ENCODE data around the gene PIK3C2G.

Gene PIK3C2G

DNA sequence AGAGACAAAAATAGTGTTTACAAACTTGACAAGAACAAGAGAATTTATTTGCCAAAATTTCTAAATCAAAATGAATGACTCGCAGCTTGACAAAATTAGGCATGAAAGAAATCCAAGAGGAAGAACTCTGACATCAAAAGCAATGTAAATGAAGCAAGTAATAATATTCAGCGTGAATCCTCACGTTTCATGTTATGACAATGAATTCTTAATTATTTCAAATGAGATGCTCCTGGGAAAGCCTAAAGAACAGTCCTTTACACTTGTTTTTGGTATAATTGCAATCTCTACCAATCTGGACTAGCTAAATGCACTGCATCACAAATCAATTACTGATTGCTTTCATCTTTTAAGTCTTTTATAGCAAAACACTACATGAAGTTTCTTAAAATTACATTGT lies 29.1 kb downstream of the PIK3C2G start:
- Histone ChIP-seq H3K4me2 (ENCODE audit: insufficient read depth, low read length) (no peak overlapping the region), H3K9ac (ENCODE audit: low read depth, low read length) (no peak overlapping the region), H3K4me3 (ENCODE audit: low read depth in 1 of 2, low read length in 2 of 2) (no peak overlapping the region), H3K36me3 (ENCODE audit: insufficient read depth, low read length) (no peaks in the 10 kb centered on the region), H2AFZ (ENCODE audit: low read depth, low read length) (no peak overlapping the region), H3K4me1 (ENCODE audit: insufficient read depth, low read length) (no peaks in the 10 kb centered on the region), H3K9me3 (ENCODE audit: insufficient read depth, low read length, severe bottlenecking) (no peaks in the 10 kb centered on the region), H3K27me3 (ENCODE audit: insufficient read depth, low read length, poor library complexity) (no peaks in the 10 kb centered on the region), H3K79me2 (ENCODE audit: insufficient read depth, low read length) (no peaks in the 10 kb centered on the region), H4K20me1 (ENCODE audit: insufficient read depth, low read length) (no peaks in the 10 kb centered on the region), H3K27ac (ENCODE audit: low read length) (no peak overlapping the region)
- TF ChIP-seq, protein P1, sequence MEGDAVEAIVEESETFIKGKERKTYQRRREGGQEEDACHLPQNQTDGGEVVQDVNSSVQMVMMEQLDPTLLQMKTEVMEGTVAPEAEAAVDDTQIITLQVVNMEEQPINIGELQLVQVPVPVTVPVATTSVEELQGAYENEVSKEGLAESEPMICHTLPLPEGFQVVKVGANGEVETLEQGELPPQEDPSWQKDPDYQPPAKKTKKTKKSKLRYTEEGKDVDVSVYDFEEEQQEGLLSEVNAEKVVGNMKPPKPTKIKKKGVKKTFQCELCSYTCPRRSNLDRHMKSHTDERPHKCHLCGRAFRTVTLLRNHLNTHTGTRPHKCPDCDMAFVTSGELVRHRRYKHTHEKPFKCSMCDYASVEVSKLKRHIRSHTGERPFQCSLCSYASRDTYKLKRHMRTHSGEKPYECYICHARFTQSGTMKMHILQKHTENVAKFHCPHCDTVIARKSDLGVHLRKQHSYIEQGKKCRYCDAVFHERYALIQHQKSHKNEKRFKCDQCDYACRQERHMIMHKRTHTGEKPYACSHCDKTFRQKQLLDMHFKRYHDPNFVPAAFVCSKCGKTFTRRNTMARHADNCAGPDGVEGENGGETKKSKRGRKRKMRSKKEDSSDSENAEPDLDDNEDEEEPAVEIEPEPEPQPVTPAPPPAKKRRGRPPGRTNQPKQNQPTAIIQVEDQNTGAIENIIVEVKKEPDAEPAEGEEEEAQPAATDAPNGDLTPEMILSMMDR (IDR thresholded peaks at IDR 0.05; ENCODE audit: borderline replicate concordance, extremely low read depth, low read length, poor library complexity, severe bottlenecking): no peak
- TF ChIP-seq EZH2 (IDR thresholded peaks at IDR 0.05; ENCODE audit: borderline replicate concordance, low read depth, low read length, severe bottlenecking): no peak
- DNase-seq: no peak
- ATAC-seq (ENCODE audit: insufficient read depth, low read depth): no peak

DNA sequence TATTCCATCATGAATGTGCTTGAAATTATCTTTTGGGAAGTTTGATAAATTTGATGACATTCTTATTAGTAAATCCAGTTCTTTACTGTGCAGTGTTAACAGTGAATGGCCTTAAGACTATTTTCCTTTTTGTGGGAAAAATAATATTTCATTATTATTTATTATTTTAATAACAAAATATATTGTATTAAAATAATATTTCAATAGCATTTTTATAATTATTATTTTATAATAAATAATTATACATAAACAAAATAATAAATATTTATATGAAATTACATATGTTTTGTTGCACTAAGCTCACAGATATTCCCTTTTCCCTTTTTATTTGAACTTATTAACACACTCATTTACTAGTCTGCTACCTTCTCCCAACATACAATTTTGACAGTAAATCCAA lies 33.6 kb downstream of the PIK3C2G start:
- Histone ChIP-seq H3K4me1 (ENCODE audit: insufficient read depth, low read length) (no peaks in the 10 kb centered on the region), H3K4me3 (ENCODE audit: low read depth in 1 of 2, low read length in 2 of 2) (no peak overlapping the region), H3K4me2 (ENCODE audit: insufficient read depth, low read length) (no peak overlapping the region), H3K27ac (ENCODE audit: low read length) (no peak overlapping the region), H3K27me3 (ENCODE audit: insufficient read depth, low read length, poor library complexity) (no peaks in the 10 kb centered on the region), H4K20me1 (ENCODE audit: insufficient read depth, low read length) (no peaks in the 10 kb centered on the region), H2AFZ (ENCODE audit: low read depth, low read length) (no peak overlapping the region), H3K79me2 (ENCODE audit: insufficient read depth, low read length) (no peaks in the 10 kb centered on the region), H3K9ac (ENCODE audit: low read depth, low read length) (no peak overlapping the region), H3K36me3 (ENCODE audit: insufficient read depth, low read length) (no peaks in the 10 kb centered on the region), H3K9me3 (ENCODE audit: insufficient read depth, low read length, severe bottlenecking) (no peaks in the 10 kb centered on the region)
- ATAC-seq (ENCODE audit: insufficient read depth, low read depth) (no peak), DNase-seq (no peak)
- TF ChIP-seq, protein P1 (IDR thresholded peaks at IDR 0.05; ENCODE audit: borderline replicate concordance, extremely low read depth, low read length, poor library complexity, severe bottlenecking): no peak
- no peak for TF ChIP-seq EZH2 (IDR thresholded peaks at IDR 0.05; ENCODE audit: borderline replicate concordance, low read depth, low read length, severe bottlenecking)

DNA sequence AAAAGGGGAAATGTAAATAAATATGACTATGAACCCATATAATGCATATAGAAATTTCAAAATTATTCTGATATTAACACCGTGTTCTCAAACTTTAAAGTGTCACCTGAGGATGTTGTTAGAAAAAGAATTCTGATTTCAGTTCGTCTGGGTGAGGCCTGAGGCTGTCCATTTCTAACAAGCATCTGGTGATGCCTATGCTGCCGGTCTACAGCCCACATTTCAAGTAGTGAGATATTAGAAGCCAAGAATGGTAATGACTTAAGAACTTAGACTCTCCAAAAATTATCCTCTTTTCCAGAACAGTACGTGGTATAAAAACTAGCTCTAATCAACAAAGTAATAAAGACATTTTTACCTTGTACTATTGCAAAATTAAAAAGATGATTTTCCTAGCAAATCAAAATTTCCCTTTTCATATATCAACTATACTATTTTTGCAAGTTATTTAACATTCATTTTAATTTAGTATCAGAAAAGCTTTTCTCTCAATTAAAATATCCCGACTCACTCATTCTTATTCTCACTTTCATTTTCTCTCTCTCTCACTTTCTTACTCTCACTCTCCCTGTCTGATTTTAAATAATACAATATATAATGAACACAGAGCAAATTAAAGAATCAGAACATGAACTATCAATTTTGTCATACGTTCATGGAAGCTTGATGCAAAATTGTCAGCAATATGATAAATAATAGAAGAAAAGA lies 35.0 kb downstream of the PIK3C2G start:
- Histone ChIP-seq H3K27ac (ENCODE audit: low read length) (no peak overlapping the region), H3K4me1 (ENCODE audit: insufficient read depth, low read length) (no peaks in the 10 kb centered on the region), H3K79me2 (ENCODE audit: insufficient read depth, low read length) (no peaks in the 10 kb centered on the region), H3K4me3 (ENCODE audit: low read depth in 1 of 2, low read length in 2 of 2) (no peak overlapping the region), H4K20me1 (ENCODE audit: insufficient read depth, low read length) (no peaks in the 10 kb centered on the region), H3K4me2 (ENCODE audit: insufficient read depth, low read length) (no peak overlapping the region), H3K36me3 (ENCODE audit: insufficient read depth, low read length) (no peaks in the 10 kb centered on the region), H3K9me3 (ENCODE audit: insufficient read depth, low read length, severe bottlenecking) (no peaks in the 10 kb centered on the region), H3K9ac (ENCODE audit: low read depth, low read length) (no peak overlapping the region), H3K27me3 (ENCODE audit: insufficient read depth, low read length, poor library complexity) (no peaks in the 10 kb centered on the region), H2AFZ (ENCODE audit: low read depth, low read length) (no peak overlapping the region)
- no peak for ATAC-seq (ENCODE audit: insufficient read depth, low read depth)
- no peak for DNase-seq
- TF ChIP-seq EZH2 (IDR thresholded peaks at IDR 0.05; ENCODE audit: borderline replicate concordance, low read depth, low read length, severe bottlenecking): no peak
- TF ChIP-seq, protein P1 (IDR thresholded peaks at IDR 0.05; ENCODE audit: borderline replicate concordance, extremely low read depth, low read length, poor library complexity, severe bottlenecking): no peak

All from DND-41 (cell line).